Hepatocyte (in vitro differentiated cells): ENCODE data around the gene ULBP3. TPM values are rescaled to one million over a fixed set of nuclear protein-coding genes. Genes with fewer than 3 reads are reported as not detected.

ENCODE experiments used
- DNase-seq: peaks from one replicate; pipeline ENCODE4 v3.0.0-alpha.2; 2016; ENCODE audit warnings: low spot score
- H2AFZ ChIP-seq: fragments of 200-600 bp; sonication (generic); 2 replicates; pipeline ENCODE4 v1.6.0; 2016; ENCODE audit warnings: antibody characterized with exemption, mild to moderate bottlenecking
- H3K27ac ChIP-seq: fragments of 200-600 bp; sonication (generic); 2 replicates; pipeline ENCODE4 v1.5.1; 2016; ENCODE audit warnings: mild to moderate bottlenecking
- H3K27me3 ChIP-seq: fragments of 200-600 bp; sonication (generic); 2 replicates; pipeline ENCODE4 v1.6.1; 2016
- H3K36me3 ChIP-seq: fragments of 200-600 bp; sonication (generic); replicated peaks from 2 replicates; pipeline ENCODE4 v1.5.1; 2016; ENCODE audit warnings: low read depth; ENCODE audit not compliant: insufficient read depth
- H3K4me1 ChIP-seq: fragments of 200-600 bp; sonication (generic); 2 replicates; pipeline ENCODE4 v1.5.1; 2016; ENCODE audit warnings: mild to moderate bottlenecking, moderate library complexity; ENCODE audit not compliant: insufficient read depth
- H3K4me2 ChIP-seq: fragments of 200-600 bp; sonication (generic); 2 replicates; pipeline ENCODE4 v1.6.0; 2016
- H3K4me3 ChIP-seq: fragments of 200-600 bp; sonication (generic); 2 replicates; pipeline ENCODE4 v1.5.1; 2016; ENCODE audit warnings: mild to moderate bottlenecking
- H3K79me2 ChIP-seq: fragments of 200-600 bp; sonication (generic); 2 replicates; pipeline ENCODE4 v1.6.0; 2017; ENCODE audit warnings: mild to moderate bottlenecking
- H3K9me2 ChIP-seq: fragments of 200-600 bp; sonication (generic); replicated peaks from 2 replicates; pipeline ENCODE4 v1.6.0; 2017; ENCODE audit warnings: mild to moderate bottlenecking; ENCODE audit not compliant: insufficient read depth
- H3K9me3 ChIP-seq: fragments of 200-600 bp; sonication (generic); 2 replicates; pipeline ENCODE4 v1.5.1; 2016; ENCODE audit warnings: low read depth, mild to moderate bottlenecking
- H4K20me1 ChIP-seq: fragments of 200-600 bp; sonication (generic); 2 replicates; pipeline ENCODE4 v1.6.0; 2016; ENCODE audit warnings: mild to moderate bottlenecking; ENCODE audit not compliant: insufficient read depth, poor library complexity, severe bottlenecking
- CTCF ChIP-seq: fragments of 200-600 bp; sonication (generic); IDR thresholded peaks from 2 replicates; pipeline ENCODE4 v1.5.1; 2016; ENCODE audit warnings: antibody characterized with exemption, mild to moderate bottlenecking; ENCODE audit not compliant: poor library complexity
- EZH2 ChIP-seq: fragments of 200-600 bp; sonication (generic); IDR thresholded peaks from 2 replicates; pipeline ENCODE4 v1.6.1; 2016; ENCODE audit warnings: antibody characterized with exemption, mild to moderate bottlenecking, borderline replicate concordance
- EZH2phosphoT487 ChIP-seq: fragments of 200-600 bp; sonication (generic); IDR thresholded peaks from one replicate; pipeline ENCODE4 v1.6.1; 2018; ENCODE audit warnings: antibody characterized with exemption, mild to moderate bottlenecking, low read depth, moderate library complexity; ENCODE audit not compliant: unreplicated experiment, severe bottlenecking
- WGBS: methylation state at CpG from one replicate; pipeline ENCODE4 v1.1.6; 2016; ENCODE audit warnings: low lambda C conversion rate; ENCODE audit errors: missing lambda C conversion rate; 5-methylcytosine and 5-hydroxymethylcytosine counted together
- polyA plus RNA-seq: library from polyadenylated mRNA; unstranded; fragments of >200 nt; fragmentation: Nextera tagmentation; extraction: Ambion mirVana; gene quantifications from 2 replicates; pipeline ENCODE4 v1.2.1, GENCODE V29; 2016
- total RNA-seq: library from RNA; depleted of rRNA; stranded (reverse); fragments of >200 nt; gene quantifications from 2 replicates; pipeline ENCODE4 v1.2.3, GENCODE V29; 2014

Gene ULBP3
- total and polyA plus RNA-seq, 2 experiments from 2014 or later, result 2.6 to 6.6 TPM

- H3K36me3 ChIP-seq, result no peaks in the 10 kb centered on the region
- no peaks in the 10 kb centered on the region for H3K9me2 ChIP-seq
- TF ChIP-seq EZH2, result no peak
- TF ChIP-seq EZH2phosphoT487, result no peak
- H3K4me3 ChIP-seq, result no peak overlapping the region
- H2AFZ ChIP-seq, result no peak overlapping the region
- H3K79me2 ChIP-seq, result no peaks in the 10 kb centered on the region
- peaks cover 7% of the 10 kb centered on the region for H3K4me1 ChIP-seq
- 72% methylated on average over 8 of the region's 8 CpGs for WGBS
- no peak overlapping the region for H3K27ac ChIP-seq
- no peaks in the 10 kb centered on the region for H4K20me1 ChIP-seq
- no peak overlapping the region for H3K4me2 ChIP-seq
- no peaks in the 10 kb centered on the region for H3K9me3 ChIP-seq
- DNase-seq, result peak; percentile 87
- no peaks in the 10 kb centered on the region for H3K27me3 ChIP-seq
Observed at GRCh38 chr6:150072201-150072600, 3.3 kb upstream of the ULBP3 start.

GRCh38 chr6:150070236-150070818, 1.4 kb upstream of the ULBP3 start:
- Histone ChIP-seq H3K4me1 (peaks cover 7% of the 10 kb centered on the region), H3K9me2 (no peaks in the 10 kb centered on the region), H3K4me2 (no peak overlapping the region), H3K9me3 (no peaks in the 10 kb centered on the region), H3K79me2 (no peaks in the 10 kb centered on the region), H4K20me1 (no peaks in the 10 kb centered on the region), H3K27me3 (no peaks in the 10 kb centered on the region), H3K27ac (no peak overlapping the region), H3K4me3 (no peak overlapping the region), H2AFZ (no peak overlapping the region), H3K36me3 (no peaks in the 10 kb centered on the region)
- DNase-seq, result no peak
- 77% methylated on average over 3 of the region's 3 CpGs for WGBS
- TF ChIP-seq EZH2, result no peak
- no peak for TF ChIP-seq CTCF
- TF ChIP-seq EZH2phosphoT487, result no peak

- Histone ChIP-seq H2AFZ (peak overlapping the region; percentile 59), H3K27me3 (no peaks in the 10 kb centered on the region), H3K9me3 (no peaks in the 10 kb centered on the region), H3K4me3 (no peak overlapping the region), H3K4me1 (peaks cover 7% of the 10 kb centered on the region), H3K9me2 (no peaks in the 10 kb centered on the region), H3K27ac (no peak overlapping the region), H3K4me2 (peak overlapping the region; percentile 97), H3K79me2 (no peaks in the 10 kb centered on the region), H4K20me1 (no peaks in the 10 kb centered on the region), H3K36me3 (no peaks in the 10 kb centered on the region)
- no peak for TF ChIP-seq EZH2
- no peak for TF ChIP-seq CTCF
- TF ChIP-seq EZH2phosphoT487, result no peak
- peak; percentile 29 for DNase-seq
- 75% methylated on average over 11 of the region's 11 CpGs for WGBS
Observed at GRCh38 chr6:150069706-150070105, 785 bp upstream of the ULBP3 start.

GRCh38 chr6:150068151-150068550, 770 bp downstream of the ULBP3 start:
- H3K9me3 ChIP-seq, result no peaks in the 10 kb centered on the region
- H3K27ac ChIP-seq, result peak overlapping the region; percentile 81
- H3K9me2 ChIP-seq, result no peaks in the 10 kb centered on the region
- peak overlapping the region; percentile 97 for H3K4me2 ChIP-seq
- peak overlapping the region; percentile 97 for H2AFZ ChIP-seq
- no peaks in the 10 kb centered on the region for H3K36me3 ChIP-seq
- no peaks in the 10 kb centered on the region for H3K79me2 ChIP-seq
- H3K27me3 ChIP-seq, result no peaks in the 10 kb centered on the region
- DNase-seq, result no peak
- H3K4me1 ChIP-seq, result peaks cover 7% of the 10 kb centered on the region
- no peaks in the 10 kb centered on the region for H4K20me1 ChIP-seq
- 41% methylated on average over 4 of the region's 4 CpGs for whole genome bisulfite sequencing
- TF ChIP-seq EZH2phosphoT487, result no peak
- H3K4me3 ChIP-seq, result peak overlapping the region; percentile 74
